Measurements from ENCODE around the gene TDRD15. TPM values are rescaled to one million over a fixed set of nuclear protein-coding genes. Genes with fewer than 3 reads are reported as not detected.

Gene TDRD15
- total RNA-seq, 1 experiment from 2014 or later = not detected

GRCh38 chr2:21163213-21163612 lies 39.4 kb downstream of the TDRD15 start:
- H3K9me3 ChIP-seq (ENCODE audit: control insufficient read depth, low read depth, low read length) = no peaks in the 10 kb centered on the region
- H3K79me1 ChIP-seq (ENCODE audit: insufficient read depth, low read depth, low read length, poor library complexity, severe bottlenecking) = no peaks in the 10 kb centered on the region
- no peak overlapping the region for H2BK20ac ChIP-seq (ENCODE audit: low read depth, low read length, poor library complexity, severe bottlenecking)
- H3K23me2 ChIP-seq (ENCODE audit: insufficient read length, low read depth, low read length, poor library complexity, severe bottlenecking) = no peaks in the 10 kb centered on the region
- Mint-ChIP-seq H3K4me1 (no peaks in the 10 kb centered on the region), H3K36me3 (ENCODE audit: insufficient read depth in 1 of 3, low read depth in 3 of 3) (no peaks in the 10 kb centered on the region; a peak in 2 of 7 replicates), H3K4me3 (no peak overlapping the region), H3K9me3 (no peaks in the 10 kb centered on the region; a peak in 1 of 5 replicates), H3K27me3 (ENCODE audit: low read depth) (no peaks in the 10 kb centered on the region), H3K27ac (peak overlapping the region in 1 of 3 experiments; percentile 92; a peak in 1 of 7 replicates)
- no peak overlapping the region for H3K4me2 ChIP-seq (ENCODE audit: insufficient read depth, insufficient read length, low read length)
- no peaks in the 10 kb centered on the region for H4K20me1 ChIP-seq (ENCODE audit: control insufficient read depth, insufficient read depth, insufficient read length)
- H3K23ac ChIP-seq (ENCODE audit: insufficient read length, low read depth, low read length) = no peak overlapping the region
- no peak overlapping the region for H2BK5ac ChIP-seq (ENCODE audit: insufficient read length, low read length)
- no peak overlapping the region for H3K4ac ChIP-seq (ENCODE audit: low read depth, low read length)
- H2BK120ac ChIP-seq (ENCODE audit: low read depth, low read length, poor library complexity, severe bottlenecking) = no peak overlapping the region
- no peak overlapping the region for H3K18ac ChIP-seq (ENCODE audit: insufficient read length, low read depth, low read length)
- TF ChIP-seq CTCF (conservative IDR thresholded peaks at IDR 0.05) = no peak
- no peak for DNase-seq
- H3K27me3 ChIP-seq (ENCODE audit: insufficient read depth, low read length) = no peaks in the 10 kb centered on the region
- H2BK15ac ChIP-seq (ENCODE audit: low read depth, low read length) = no peak overlapping the region
- H2AK5ac ChIP-seq (ENCODE audit: insufficient read length, low read length) = no peak overlapping the region
- H2AFZ ChIP-seq (ENCODE audit: low read length) = no peak overlapping the region
- H3K79me2 ChIP-seq (ENCODE audit: insufficient read depth, low read length) = no peaks in the 10 kb centered on the region
- no peaks in the 10 kb centered on the region for H3K4me1 ChIP-seq (ENCODE audit: insufficient read depth, low read length)
- H4K8ac ChIP-seq (replicated peaks; ENCODE audit: insufficient read length, low read depth, low read length) = no peak overlapping the region
- no peak overlapping the region for H3K56ac ChIP-seq (ENCODE audit: insufficient read length, low read depth, low read length)
- H3K27ac ChIP-seq (ENCODE audit: insufficient read length, low read depth, low read length) = no peak overlapping the region
- no peak overlapping the region for H2BK12ac ChIP-seq (ENCODE audit: insufficient read length, low read depth, low read length)
- no peak overlapping the region for H3K9ac ChIP-seq (ENCODE audit: extremely low read depth, insufficient read length, low read length)
- no peak overlapping the region for H4K91ac ChIP-seq (ENCODE audit: insufficient read length, low read depth, low read length)
- no peak overlapping the region for H4K5ac ChIP-seq (ENCODE audit: insufficient read length, low read depth, low read length)
- no CpG with 5 or more reads among the region's 9 CpGs for WGBS (ENCODE audit: extremely low coverage, insufficient read length, low lambda C conversion rate)
- H3K14ac ChIP-seq (ENCODE audit: insufficient read depth, low read length) = no peak overlapping the region
- no peak overlapping the region for H3T11ph ChIP-seq (ENCODE audit: low read length)
